Activated naive CD4-positive, alpha-beta T cell treated with anti-CD3 and anti-CD28 coated beads for 36 hours (primary cell): ENCODE results near the gene LYZL4. TPM values are rescaled to one million over a fixed set of nuclear protein-coding genes. Genes with fewer than 3 reads are reported as not detected.

Experiments used
- CTCF ChIA-PET: fragments of 350-600 bp; sonication (Branson Sonifier 250); formaldehyde crosslinking; loops from one replicate; lab custom pipeline; 2021; ENCODE audit warnings: antibody characterized with exemption; lab: Charles Lee
- DNase-seq: peaks from one replicate; pipeline ENCODE4 v3.0.0-alpha.2; 2020
- H3K27ac Mint-ChIP-seq: one replicate; pipeline ENCODE4 v1.8.0; 2021; ENCODE audit warnings: mild to moderate bottlenecking, mixed read lengths
- H3K27me3 Mint-ChIP-seq: one replicate; pipeline ENCODE4 v1.8.0; 2021; ENCODE audit warnings: low read depth, mixed read lengths
- H3K36me3 Mint-ChIP-seq: one replicate; pipeline ENCODE4 v1.8.0; 2021; ENCODE audit warnings: low read depth, mixed read lengths
- H3K4me1 Mint-ChIP-seq: one replicate; pipeline ENCODE4 v1.8.0; 2021; ENCODE audit warnings: low read depth, mixed read lengths
- H3K4me3 Mint-ChIP-seq: one replicate; pipeline ENCODE4 v1.8.0; 2021; ENCODE audit warnings: mild to moderate bottlenecking, moderate library complexity, mixed read lengths
- H3K9me3 Mint-ChIP-seq: one replicate; pipeline ENCODE4 v1.8.0; 2021; ENCODE audit warnings: mixed read lengths
- intact Hi-C: fragments of 100-400 bp; cut with micrococcal nuclease; formaldehyde crosslinking; loops from one replicate; pipeline ENCODE4 v1.15.1; 2023
- total RNA-seq, 2 experiments: library from RNA; stranded (reverse); gene quantifications; one replicate each; pipeline ENCODE4 v1.2.3, GENCODE V29; 2021

LYZL4 gene
- total RNA-seq, 2 experiments from 2014 or later, result not detected

DNA sequence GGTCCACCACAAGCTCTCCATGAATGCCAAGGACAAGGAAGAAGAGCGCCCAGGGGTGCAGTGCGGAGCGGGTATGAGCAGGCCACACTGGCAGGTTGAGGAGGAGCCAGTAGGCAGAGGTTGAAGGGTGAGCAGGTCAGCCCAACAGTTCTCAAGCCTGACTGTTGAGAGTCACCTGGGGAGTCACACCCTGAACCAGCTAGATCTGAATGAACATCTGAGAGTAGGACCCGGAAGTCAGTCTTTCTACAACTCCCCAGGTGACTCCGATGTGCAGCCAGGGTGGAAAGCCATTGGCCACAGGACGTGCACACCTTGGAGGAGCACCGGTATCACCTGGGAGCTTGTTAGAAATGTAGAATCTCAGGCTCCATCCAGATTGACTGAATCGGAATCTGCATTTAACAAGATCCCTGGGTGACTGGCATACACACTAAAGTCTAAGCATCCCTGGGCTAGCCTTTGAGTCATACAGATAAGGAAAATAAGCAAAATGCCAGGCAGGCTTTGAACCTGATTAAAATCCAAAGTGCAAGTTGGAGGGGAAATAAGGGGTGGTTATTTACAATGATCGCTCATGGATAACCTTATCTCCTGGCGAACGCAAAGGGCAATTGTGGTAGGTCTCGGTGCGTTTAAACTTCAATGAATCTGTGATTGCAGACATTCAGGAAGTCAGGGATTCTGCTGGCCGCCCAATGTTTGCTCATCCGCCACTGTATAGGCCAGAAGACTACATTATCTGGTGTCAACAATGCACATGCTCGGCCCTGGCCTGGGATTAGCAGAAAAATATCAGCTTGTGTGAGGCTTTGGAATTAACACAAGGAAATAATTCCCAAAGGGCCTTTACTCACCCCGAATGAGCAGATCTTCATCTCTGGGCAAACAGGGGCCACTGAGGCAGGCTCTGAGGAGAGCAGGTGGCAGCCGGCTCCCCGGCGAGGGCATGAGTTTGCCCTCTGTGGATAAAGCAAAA lies 11.7 kb upstream of the LYZL4 start:
- Mint-ChIP-seq H3K36me3 (no peaks in the 10 kb centered on the region), H3K27me3 (no peaks in the 10 kb centered on the region), H3K4me3 (no peak overlapping the region), H3K27ac (no peak overlapping the region), H3K4me1 (no peaks in the 10 kb centered on the region), H3K9me3 (no peaks in the 10 kb centered on the region)
- DNase-seq, result no peak
- intact Hi-C loops, result no loop called here
- CTCF ChIA-PET, result interaction anchor here (3.5 kb wide), 1 partner anchor 21 kb away, joined by 12 read pairs; no protein-coding TSS in a partner anchor

DNA sequence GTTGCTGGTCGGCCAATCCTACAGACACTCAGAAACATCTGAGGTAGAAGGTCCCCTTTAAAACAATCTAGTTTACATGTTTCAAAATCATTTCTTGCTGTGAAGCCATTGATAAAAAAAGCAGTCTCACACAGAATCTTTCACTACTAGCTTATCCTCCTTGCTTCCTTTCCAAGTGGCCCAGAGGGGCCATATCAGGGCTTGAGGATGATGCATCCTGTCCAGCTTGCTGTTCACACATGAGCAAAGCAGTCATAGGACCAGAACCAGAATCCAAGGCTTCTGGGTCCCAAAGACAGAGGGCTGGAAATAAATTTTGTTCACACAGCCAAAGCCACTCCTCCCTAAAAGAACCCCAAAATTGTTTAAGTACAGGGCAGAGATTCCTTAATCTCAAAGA lies 9.2 kb upstream of the LYZL4 start:
- H3K36me3 Mint-ChIP-seq, result no peaks in the 10 kb centered on the region
- intact Hi-C loops, result no loop called here
- CTCF ChIA-PET, result interaction anchor here (1.1 to 1.3 kb wide), 2 partner anchors 32 to 171 kb away, joined by 4 read pairs; no protein-coding TSS in a partner anchor
- no peak overlapping the region for H3K4me3 Mint-ChIP-seq
- H3K27me3 Mint-ChIP-seq, result peaks cover 4% of the 10 kb centered on the region
- no peaks in the 10 kb centered on the region for H3K9me3 Mint-ChIP-seq
- H3K4me1 Mint-ChIP-seq, result no peaks in the 10 kb centered on the region
- DNase-seq, result no peak
- H3K27ac Mint-ChIP-seq, result no peak overlapping the region

DNA sequence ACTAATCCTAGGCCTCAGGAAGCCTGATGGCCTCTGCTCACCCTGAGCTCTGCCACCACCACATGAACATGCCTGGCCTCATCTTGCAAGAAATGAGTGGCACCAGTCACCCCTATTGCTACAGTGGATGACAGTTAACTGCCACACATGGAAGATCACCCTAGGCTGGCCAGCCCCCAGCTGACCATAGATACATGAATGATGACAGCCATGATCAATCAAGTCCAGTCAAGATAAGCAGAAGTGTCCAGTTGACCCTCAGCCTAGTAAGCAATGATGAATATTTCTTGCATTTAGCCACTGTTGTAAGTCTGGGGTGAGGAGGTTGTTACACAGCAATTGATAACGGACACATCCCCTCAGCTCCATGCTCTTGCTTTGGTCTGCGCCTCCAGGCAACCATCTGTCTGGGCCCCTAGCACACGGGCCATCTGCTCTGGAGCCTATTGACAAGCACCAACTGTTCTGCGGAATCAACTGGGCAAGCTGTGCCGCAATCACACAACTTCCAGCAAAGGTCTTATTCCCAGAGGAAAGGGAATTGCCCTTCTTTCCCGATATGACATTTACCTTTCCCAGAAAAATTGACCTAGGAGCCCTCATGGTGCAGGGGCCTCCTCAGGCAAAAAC lies 2.2 kb upstream of the LYZL4 start:
- intact Hi-C loops, result no loop called here
- H3K27me3 Mint-ChIP-seq, result peaks cover 4% of the 10 kb centered on the region
- H3K27ac Mint-ChIP-seq, result no peak overlapping the region
- no peaks in the 10 kb centered on the region for H3K9me3 Mint-ChIP-seq
- CTCF ChIA-PET, result interaction anchor here (0.7 kb wide), 1 partner anchor 38 kb away, joined by 3 read pairs; no protein-coding TSS in a partner anchor
- no peak overlapping the region for H3K4me3 Mint-ChIP-seq
- no peak for DNase-seq
- no peaks in the 10 kb centered on the region for H3K4me1 Mint-ChIP-seq
- H3K36me3 Mint-ChIP-seq, result no peaks in the 10 kb centered on the region

DNA sequence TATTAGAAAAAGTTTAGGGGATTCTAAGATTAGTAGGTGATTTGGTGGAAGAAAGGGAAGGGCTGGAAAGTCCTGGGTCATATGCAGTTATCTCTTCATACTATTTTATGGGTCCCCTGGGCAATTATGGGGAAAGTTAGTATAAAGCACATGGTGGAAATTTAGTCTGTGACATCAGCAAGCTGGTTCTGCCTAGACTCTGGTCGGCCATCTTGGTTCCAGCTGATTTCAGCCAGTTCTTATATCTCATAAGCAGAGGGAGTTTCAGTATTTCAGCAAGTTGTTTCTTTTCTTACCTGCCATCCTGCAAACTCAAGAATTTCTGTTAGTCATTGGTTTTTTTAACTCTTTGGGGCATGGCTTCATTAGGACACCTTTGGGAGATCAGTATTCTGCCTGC lies 1.0 kb upstream of the LYZL4 start:
- H3K36me3 Mint-ChIP-seq, result no peaks in the 10 kb centered on the region
- H3K4me1 Mint-ChIP-seq, result no peaks in the 10 kb centered on the region
- DNase-seq, result no peak
- intact Hi-C loops, result no loop called here
- peaks cover 4% of the 10 kb centered on the region for H3K27me3 Mint-ChIP-seq
- H3K9me3 Mint-ChIP-seq, result no peaks in the 10 kb centered on the region
- H3K4me3 Mint-ChIP-seq, result no peak overlapping the region
- CTCF ChIA-PET, result interaction anchor here (0.7 kb wide), 1 partner anchor 37 kb away, joined by 5 read pairs; no protein-coding TSS in a partner anchor
- no peak overlapping the region for H3K27ac Mint-ChIP-seq

DNA sequence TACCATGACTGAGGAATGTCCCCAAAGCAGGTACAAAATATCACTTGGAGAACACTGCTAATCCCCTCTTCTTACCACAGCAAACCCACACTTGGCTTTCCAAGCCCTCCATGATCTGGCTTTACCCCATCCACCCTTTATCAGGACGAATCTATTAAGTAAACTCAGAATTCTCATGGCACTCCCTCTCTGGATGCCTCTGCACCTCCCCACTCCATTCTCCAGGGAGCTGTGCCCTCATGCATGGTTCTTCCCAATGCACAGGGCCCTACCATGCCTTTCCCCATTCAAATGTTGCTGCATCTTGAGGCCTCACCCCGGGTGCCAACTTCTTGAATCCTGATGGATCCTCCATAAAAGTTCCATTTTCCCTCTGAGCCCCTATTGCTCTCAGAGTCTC lies 2.3 kb downstream of the LYZL4 start:
- intact Hi-C loops, result no loop called here
- Mint-ChIP-seq H3K27ac (no peak overlapping the region), H3K4me3 (no peak overlapping the region), H3K9me3 (no peaks in the 10 kb centered on the region), H3K27me3 (no peaks in the 10 kb centered on the region), H3K4me1 (peaks cover 4% of the 10 kb centered on the region), H3K36me3 (no peaks in the 10 kb centered on the region)
- CTCF ChIA-PET, result no interaction called here
- DNase-seq, result no peak

DNA sequence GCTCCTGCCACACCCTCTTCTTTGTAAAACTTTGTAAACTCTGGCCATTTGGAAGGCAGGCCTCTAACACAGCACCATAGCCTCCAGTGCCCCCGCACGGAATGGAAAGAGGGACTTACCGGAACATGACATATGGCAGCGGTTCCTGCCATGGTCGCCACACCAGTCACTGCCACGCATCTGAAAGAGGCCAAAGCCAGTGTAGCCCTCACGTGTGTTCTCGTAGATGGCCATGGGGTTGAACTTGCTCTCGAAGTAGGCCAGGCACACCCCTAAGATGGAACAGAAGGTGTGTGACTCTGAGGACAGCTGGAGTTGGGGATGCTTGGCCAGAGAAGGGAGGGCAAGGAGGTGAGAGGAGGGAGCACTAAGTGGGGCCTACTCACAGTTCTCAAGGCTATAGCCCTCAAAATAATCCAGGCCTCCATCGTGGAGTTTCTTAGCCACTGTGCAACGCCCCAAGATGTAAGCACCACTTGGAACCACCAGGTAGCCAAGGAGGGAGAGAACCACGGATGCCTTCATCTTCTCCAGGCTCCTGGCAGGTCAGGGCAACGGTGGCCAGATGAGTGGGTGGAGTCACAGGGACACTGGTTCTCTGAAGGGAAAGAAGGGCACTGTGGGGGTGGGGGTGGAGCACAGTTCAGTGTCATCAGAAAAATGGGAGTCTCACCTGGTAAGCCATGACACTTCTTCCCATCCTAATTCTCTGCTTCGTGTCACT lies 3.5 kb downstream of the LYZL4 start:
- DNase-seq, result no peak
- no peaks in the 10 kb centered on the region for H3K27me3 Mint-ChIP-seq
- intact Hi-C loops, result no loop called here
- H3K9me3 Mint-ChIP-seq, result no peaks in the 10 kb centered on the region
- no peak overlapping the region for H3K27ac Mint-ChIP-seq
- H3K4me1 Mint-ChIP-seq, result peaks cover 4% of the 10 kb centered on the region
- no peak overlapping the region for H3K4me3 Mint-ChIP-seq
- no peaks in the 10 kb centered on the region for H3K36me3 Mint-ChIP-seq
- CTCF ChIA-PET, result no interaction called here

DNA sequence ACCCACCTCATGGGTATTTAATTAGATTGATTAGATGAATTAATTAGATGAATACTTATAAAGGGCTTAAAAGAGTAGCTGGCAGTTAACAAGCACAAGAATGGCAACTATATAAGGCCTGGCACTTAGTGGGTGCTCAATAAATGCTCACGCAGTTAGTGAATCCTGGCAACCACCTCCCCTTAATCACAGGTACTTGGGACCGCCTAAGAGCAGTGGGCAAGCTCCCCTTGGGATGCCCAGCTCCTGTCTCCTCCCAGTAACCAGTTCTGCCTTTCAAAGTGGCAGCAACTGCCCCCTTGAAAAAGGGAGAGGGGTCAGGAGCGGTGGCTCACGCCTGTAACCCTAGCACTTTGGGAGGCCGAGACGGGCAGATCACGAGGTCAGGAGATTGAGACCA lies 4.6 kb downstream of the LYZL4 start:
- intact Hi-C loops, result no loop called here

DNA sequence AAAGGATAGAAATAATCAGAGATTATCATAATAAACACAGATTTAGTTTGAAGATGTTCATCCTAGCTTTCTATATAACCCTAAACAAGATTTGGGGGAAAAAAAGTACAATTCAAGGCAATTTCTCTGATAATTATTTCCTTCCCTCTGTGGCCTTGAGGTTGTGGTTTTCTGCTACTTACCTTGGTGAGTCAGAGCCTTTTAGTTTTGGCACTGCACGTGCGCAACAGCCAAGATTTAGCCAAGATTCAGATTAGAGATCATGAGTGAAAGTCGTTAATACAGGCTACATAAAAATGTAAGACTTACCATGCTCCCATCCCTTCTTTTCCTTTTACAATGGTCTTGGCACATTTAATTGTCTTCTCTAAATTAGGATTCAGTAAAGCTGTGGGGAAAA lies 6.7 kb downstream of the LYZL4 start:
- Mint-ChIP-seq H3K9me3 (peaks cover 3% of the 10 kb centered on the region), H3K27ac (no peak overlapping the region), H3K4me1 (peaks cover 4% of the 10 kb centered on the region), H3K27me3 (no peaks in the 10 kb centered on the region), H3K4me3 (no peak overlapping the region), H3K36me3 (no peaks in the 10 kb centered on the region)
- DNase-seq, result peak; percentile 28
- intact Hi-C loops, result no loop called here
- CTCF ChIA-PET, result no interaction called here

More for the DNA sequence above, 4.6 kb downstream of the LYZL4 start:
- Mint-ChIP-seq H3K36me3 (no peaks in the 10 kb centered on the region), H3K9me3 (peaks cover 3% of the 10 kb centered on the region), H3K27me3 (no peaks in the 10 kb centered on the region), H3K4me3 (no peak overlapping the region), H3K27ac (no peak overlapping the region), H3K4me1 (peaks cover 4% of the 10 kb centered on the region)
- CTCF ChIA-PET, result interaction anchor here (0.6 to 0.7 kb wide), 2 partner anchors 194 to 394 kb away, joined by 3 to 6 read pairs; no protein-coding TSS in a partner anchor
- DNase-seq, result no peak

DNA sequence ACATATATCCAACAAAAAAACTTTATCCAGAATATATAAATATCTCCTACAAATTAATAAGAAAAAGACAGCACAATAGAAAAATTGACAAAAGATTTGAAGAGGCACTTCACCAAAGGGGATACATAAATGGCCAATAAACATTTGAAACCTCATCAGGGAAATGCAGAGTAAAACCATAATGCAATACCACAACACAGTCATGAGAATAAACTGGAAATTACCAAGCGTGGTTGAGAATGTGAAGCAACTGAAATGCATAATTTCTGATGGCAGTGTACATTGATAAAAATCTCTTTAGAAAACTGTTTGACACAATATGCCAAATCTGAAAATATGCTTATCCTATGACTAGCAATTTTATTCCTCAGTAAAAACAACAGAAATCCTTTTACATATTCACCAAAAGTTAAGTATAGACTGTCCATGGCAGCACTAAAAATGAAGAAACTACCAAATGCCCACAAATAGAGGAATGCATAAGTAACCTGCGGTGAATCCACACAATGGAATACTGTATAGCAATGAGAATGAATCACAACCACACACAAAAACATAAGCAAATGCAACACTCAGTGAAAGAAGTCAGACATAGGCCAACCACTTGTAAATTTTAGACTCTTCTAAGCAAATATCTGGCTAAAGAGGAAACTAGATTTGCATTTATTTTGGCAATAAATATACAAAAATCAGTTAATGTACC lies 7.9 kb downstream of the LYZL4 start:
- no peak overlapping the region for H3K4me3 Mint-ChIP-seq
- CTCF ChIA-PET, result interaction anchor here (0.6 kb wide), 2 partner anchors 20 to 203 kb away, joined by 5 read pairs; no protein-coding TSS in a partner anchor

DNA sequence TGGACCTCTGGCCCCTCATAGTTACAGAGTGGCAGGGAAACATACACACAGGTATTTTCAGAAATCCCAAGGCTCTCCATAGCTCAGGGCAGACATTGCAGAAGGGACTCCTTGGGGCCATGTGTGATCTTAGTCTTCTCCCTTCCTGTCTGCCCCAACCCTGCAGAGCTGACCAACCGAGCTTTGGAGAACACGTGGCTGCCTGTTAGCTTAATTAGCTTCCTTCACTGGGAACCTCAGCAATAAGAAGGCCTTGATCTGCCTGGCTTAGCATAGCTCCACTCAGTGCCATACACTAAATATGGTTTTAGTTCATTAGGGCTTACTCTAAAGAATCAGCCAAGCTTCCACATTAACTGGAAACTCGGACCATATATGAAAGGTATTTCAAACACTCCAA lies 12.3 kb downstream of the LYZL4 start:
- no peak for DNase-seq
- Mint-ChIP-seq H3K4me3 (no peak overlapping the region), H3K4me1 (no peaks in the 10 kb centered on the region), H3K27ac (no peak overlapping the region), H3K9me3 (peaks cover 3% of the 10 kb centered on the region), H3K27me3 (no peaks in the 10 kb centered on the region), H3K36me3 (no peaks in the 10 kb centered on the region)
- CTCF ChIA-PET, result no interaction called here
- intact Hi-C loops, result no loop called here

More for the DNA sequence above, 7.9 kb downstream of the LYZL4 start:
- intact Hi-C loops, result no loop called here
- Mint-ChIP-seq H3K36me3 (no peaks in the 10 kb centered on the region), H3K9me3 (peaks cover 3% of the 10 kb centered on the region), H3K27ac (no peak overlapping the region), H3K4me1 (peaks cover 4% of the 10 kb centered on the region), H3K27me3 (no peaks in the 10 kb centered on the region)
- no peak for DNase-seq

DNA sequence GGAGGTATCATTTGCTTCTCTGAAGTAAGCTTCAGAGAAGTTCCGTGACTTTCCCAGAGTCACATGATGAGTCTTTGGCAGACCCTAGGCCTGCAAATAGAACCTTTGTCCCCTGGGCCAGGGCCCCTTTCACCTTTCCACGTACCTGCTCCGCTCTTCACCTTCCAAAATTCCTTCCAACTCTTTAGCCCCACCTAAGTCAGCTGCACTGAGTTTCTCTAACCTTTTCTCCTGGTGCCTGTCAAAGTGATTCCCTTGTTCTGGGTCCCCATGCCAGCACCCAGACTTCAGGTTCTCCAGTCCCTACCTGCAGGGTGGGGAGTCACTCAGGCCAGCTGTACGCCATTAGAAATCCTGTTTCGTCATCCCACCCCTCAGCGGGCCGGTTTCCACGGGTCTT lies 12.8 kb downstream of the LYZL4 start:
- Mint-ChIP-seq H3K9me3 (peaks cover 3% of the 10 kb centered on the region), H3K36me3 (no peaks in the 10 kb centered on the region), H3K27ac (no peak overlapping the region), H3K4me3 (no peak overlapping the region), H3K27me3 (no peaks in the 10 kb centered on the region), H3K4me1 (no peaks in the 10 kb centered on the region)
- CTCF ChIA-PET, result no interaction called here
- intact Hi-C loops, result no loop called here
- no peak for DNase-seq
